Cardiac fibroblast (primary cell): ENCODE measurements around the gene ROBO2.

Source experiments
- DNase-seq, 2 donors: peaks; one replicate each; pipeline versions ENCODE4 v3.0.0 to v3.0.0-alpha.2; 2010; ENCODE audit warnings: low read depth in 2 of 2
- H3K4me3 ChIP-seq, 2 donors: replicated peaks in 1 of 2; 1 replicate in 1 of 2; 2 replicates in 1 of 2; pipeline ENCODE4 v1.5.1; 2011; ENCODE audit warnings: low read depth in 2 of 2, low read length in 2 of 2, mild to moderate bottlenecking in 2 of 2, moderate library complexity in 1 of 2
- TF ChIP-seq, protein P1 (sequence below): IDR thresholded peaks from one replicate; pipeline ENCODE4 v1.5.1; 2011; ENCODE audit warnings: low read depth, mild to moderate bottlenecking, low read length, inconsistent platforms

The ROBO2 gene

DNA sequence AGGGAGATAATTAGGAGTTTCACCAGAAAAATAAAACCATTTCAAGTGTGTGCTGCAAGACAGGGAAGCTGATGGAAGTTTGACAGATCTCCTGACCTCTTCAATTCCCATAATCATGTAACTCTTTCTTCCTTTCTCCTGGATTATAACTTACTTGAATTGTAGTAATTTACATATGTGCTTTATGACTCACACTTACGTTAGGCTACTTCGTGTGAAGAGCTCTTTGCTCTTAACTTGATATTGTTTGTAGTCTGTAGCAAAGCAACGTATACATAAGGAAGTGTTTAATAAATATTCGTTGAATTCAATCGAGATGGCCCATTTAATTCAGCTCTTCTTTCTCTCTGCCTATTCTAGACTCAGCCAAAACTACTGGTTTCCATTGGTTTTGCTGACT lies 23.5 kb downstream of the ROBO2 start:
- TF ChIP-seq, protein P1, sequence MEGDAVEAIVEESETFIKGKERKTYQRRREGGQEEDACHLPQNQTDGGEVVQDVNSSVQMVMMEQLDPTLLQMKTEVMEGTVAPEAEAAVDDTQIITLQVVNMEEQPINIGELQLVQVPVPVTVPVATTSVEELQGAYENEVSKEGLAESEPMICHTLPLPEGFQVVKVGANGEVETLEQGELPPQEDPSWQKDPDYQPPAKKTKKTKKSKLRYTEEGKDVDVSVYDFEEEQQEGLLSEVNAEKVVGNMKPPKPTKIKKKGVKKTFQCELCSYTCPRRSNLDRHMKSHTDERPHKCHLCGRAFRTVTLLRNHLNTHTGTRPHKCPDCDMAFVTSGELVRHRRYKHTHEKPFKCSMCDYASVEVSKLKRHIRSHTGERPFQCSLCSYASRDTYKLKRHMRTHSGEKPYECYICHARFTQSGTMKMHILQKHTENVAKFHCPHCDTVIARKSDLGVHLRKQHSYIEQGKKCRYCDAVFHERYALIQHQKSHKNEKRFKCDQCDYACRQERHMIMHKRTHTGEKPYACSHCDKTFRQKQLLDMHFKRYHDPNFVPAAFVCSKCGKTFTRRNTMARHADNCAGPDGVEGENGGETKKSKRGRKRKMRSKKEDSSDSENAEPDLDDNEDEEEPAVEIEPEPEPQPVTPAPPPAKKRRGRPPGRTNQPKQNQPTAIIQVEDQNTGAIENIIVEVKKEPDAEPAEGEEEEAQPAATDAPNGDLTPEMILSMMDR, result no peak
- no peak overlapping the region for H3K4me3 ChIP-seq
- no peak for DNase-seq

- no peak overlapping the region for H3K4me3 ChIP-seq
- TF ChIP-seq, protein P1, result no peak
- DNase-seq, result no peak
Measured at GRCh38 chr3:77065750-77066149, 25.9 kb downstream of the ROBO2 start.

DNA sequence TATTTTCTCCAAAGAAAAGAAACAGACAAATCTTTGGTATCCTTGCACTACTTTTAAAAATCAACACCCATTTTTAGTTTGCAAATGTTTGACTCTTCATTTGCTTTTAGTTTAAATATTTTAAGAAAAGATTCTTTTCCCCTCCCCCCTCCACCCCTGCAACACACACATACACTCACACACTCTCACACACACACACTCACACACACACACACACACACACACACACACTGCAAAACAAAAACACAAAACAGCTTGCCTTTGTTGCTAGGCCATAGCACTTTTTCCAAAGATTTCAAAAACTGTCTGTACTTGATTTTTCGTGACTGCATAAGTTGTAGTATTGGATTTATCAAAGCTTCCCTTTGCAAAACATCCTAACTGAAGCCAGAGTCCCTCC lies 26.9 kb downstream of the ROBO2 start:
- TF ChIP-seq, protein P1, result no peak
- H3K4me3 ChIP-seq, result no peak overlapping the region
- DNase-seq, result no peak

DNA sequence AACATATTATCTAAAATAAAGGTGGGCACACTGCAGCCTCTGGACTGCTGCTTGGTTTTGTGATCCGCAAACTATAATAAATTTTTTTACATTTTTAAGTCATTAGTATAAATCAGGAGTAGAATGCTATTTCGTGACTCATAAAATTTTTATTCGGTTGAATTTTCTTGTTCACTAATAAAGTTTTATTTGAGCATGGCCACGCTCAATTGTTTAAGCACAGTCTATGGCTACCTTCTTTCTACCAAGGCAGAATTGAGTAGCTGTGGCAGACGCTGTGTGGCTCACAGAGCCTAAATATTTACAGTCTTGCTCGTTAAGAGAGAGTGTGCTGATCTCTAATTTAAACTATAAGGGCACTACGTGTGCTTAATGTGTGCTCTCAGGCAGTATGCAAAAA lies 28.9 kb downstream of the ROBO2 start:
- no peak for DNase-seq
- TF ChIP-seq, protein P1, result no peak
- no peak overlapping the region for H3K4me3 ChIP-seq

- TF ChIP-seq, protein P1, result no peak
- DNase-seq, result no peak
- H3K4me3 ChIP-seq, result no peak overlapping the region
Measured at GRCh38 chr3:77071364-77071763, 31.5 kb downstream of the ROBO2 start.

DNA sequence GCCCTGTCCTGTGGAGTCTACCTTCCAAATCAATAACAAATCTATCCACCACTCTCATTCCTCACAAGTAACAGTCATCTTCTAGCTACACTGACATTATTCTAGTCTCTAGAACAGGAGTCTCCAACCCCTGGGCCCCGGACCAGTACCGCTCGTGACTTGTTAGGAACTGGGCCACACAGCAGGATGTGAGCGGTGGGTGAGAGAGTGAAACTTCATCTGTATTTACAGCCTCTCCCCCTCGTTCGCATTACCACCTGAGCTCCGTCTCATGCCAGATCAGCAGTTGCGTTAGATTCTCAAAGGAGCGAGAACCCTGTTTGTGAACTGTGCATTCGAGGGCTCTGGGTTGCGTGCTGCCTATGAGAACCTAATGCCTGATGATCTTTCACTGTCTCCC lies 31.9 kb downstream of the ROBO2 start:
- no peak for DNase-seq
- H3K4me3 ChIP-seq, result no peak overlapping the region
- TF ChIP-seq, protein P1, result no peak

DNA sequence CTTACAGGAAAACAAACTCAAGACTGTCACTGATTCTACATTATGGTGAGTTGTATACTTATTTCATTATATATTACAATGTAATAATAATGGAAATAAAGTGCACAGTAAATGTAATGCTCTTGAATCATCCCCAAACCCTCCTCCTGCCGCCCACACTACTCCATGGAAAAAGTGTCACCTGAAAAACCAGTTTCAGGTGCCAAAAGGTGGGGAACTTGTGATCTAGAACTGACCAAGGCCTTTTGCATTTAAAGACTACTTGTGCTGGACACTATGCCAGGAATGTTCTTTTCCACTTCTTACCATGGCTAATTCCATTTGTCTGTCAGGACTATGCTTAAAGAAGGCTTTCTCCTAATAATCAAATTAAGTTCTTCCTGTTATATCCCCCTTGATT lies 32.3 kb downstream of the ROBO2 start:
- TF ChIP-seq, protein P1, result no peak
- DNase-seq, result no peak
- no peak overlapping the region for H3K4me3 ChIP-seq
